Endothelial cell of umbilical vein (primary cell): ENCODE data around the gene TNNI3K. TPM values are rescaled to one million over a fixed set of nuclear protein-coding genes. Genes with fewer than 3 reads are reported as not detected.

Experiments
- BruUV-seq: library from RNA; stranded (reverse); fragments of 400-500 nt; replicated peaks from 2 replicates; lab custom pipeline; 2021; lab: Mats Ljungman, UMichigan
- CTCF ChIA-PET: fragments of 300-600, 350-600 bp; sonication (Branson Sonifier 250); formaldehyde crosslinking; loops from one replicate; lab custom pipeline; 2021; ENCODE audit warnings: antibody characterized with exemption, inconsistent platforms; lab: Charles Lee
- POLR2A ChIA-PET: fragments of 300-600, 350-600 bp; sonication (Branson Sonifier 250); formaldehyde crosslinking; loops from one replicate; lab custom pipeline; 2021; ENCODE audit warnings: antibody characterized with exemption, inconsistent platforms; lab: Charles Lee
- DNase-seq: peaks from one replicate; pipeline ENCODE4 v3.0.0-alpha.2; 2011; ENCODE audit warnings: low read depth, low spot score
- FAIRE-seq: peaks from 2 replicates; lab custom pipeline; 2011; peaks lifted over from hg19 to GRCh38; lab: Jason Lieb, UNC
- H2AFZ ChIP-seq: 2 replicates; pipeline ENCODE4 v1.6.0; 2012; ENCODE audit warnings: low read depth, low read length, control low read depth, inconsistent platforms
- H3K27ac ChIP-seq: 2 replicates; pipeline ENCODE4 v1.5.1; 2011; ENCODE audit warnings: low read depth, mild to moderate bottlenecking, control low read depth, low read length, moderate library complexity; ENCODE audit not compliant: insufficient read depth
- H3K27me3 ChIP-seq, 2 experiments: 2 replicates each; pipeline versions ENCODE4 v1.6.0 to v1.6.1; 2011; ENCODE audit warnings: low read length in 2 of 2, mixed read lengths in 1 of 2; ENCODE audit not compliant: control insufficient read depth in 2 of 2, insufficient read depth in 2 of 2
- H3K36me3 ChIP-seq, 2 experiments: 2 replicates in 1 of 2; 3 replicates in 1 of 2; pipeline ENCODE4 v1.5.1; 2011; ENCODE audit warnings: low read length in 2 of 2, mild to moderate bottlenecking in 1 of 2, moderate library complexity in 1 of 2; ENCODE audit not compliant: control insufficient read depth in 2 of 2, insufficient read depth in 2 of 2; ENCODE audit errors: extremely low read depth in 1 of 2
- H3K4me1 ChIP-seq: 3 replicates; pipeline ENCODE4 v1.5.1; 2011; ENCODE audit warnings: mild to moderate bottlenecking, low read length; ENCODE audit not compliant: control insufficient read depth, insufficient read depth; ENCODE audit errors: extremely low read depth
- H3K4me2 ChIP-seq: 2 replicates; pipeline ENCODE4 v1.6.1; 2011; ENCODE audit warnings: low read length, control low read depth, mixed read lengths; ENCODE audit not compliant: insufficient read depth
- H3K4me3 ChIP-seq, 3 experiments: fragments of 200-600 bp in 1 of 3; sonication (generic), shearing (Covaris generic) in 1 of 3; replicated peaks in 1 of 3; 2 replicates each; pipeline ENCODE4 v1.5.1; 2011 to 2016; ENCODE audit warnings: control low read depth in 3 of 3, low read length in 3 of 3, mild to moderate bottlenecking in 2 of 3, inconsistent platforms in 1 of 3, low read depth in 1 of 3, moderate library complexity in 1 of 3; ENCODE audit not compliant: insufficient read depth in 1 of 3
- H3K79me2 ChIP-seq: 2 replicates; pipeline ENCODE4 v1.6.0; 2012; ENCODE audit warnings: low read length, inconsistent platforms; ENCODE audit not compliant: control insufficient read depth, insufficient read depth
- H3K9ac ChIP-seq: replicated peaks from 2 replicates; pipeline ENCODE3; 2011; ENCODE audit warnings: low read length, control low read depth; ENCODE audit not compliant: insufficient read depth; ENCODE audit errors: extremely low read depth
- H3K9me1 ChIP-seq: replicated peaks from 3 replicates; pipeline ENCODE4 v1.6.0; 2011; ENCODE audit warnings: mild to moderate bottlenecking, low read length; ENCODE audit not compliant: control insufficient read depth, insufficient read depth; ENCODE audit errors: extremely low read depth
- H3K9me3 ChIP-seq: replicated peaks from 2 replicates; pipeline ENCODE4 v1.5.1; 2012; ENCODE audit warnings: low read length, inconsistent platforms; ENCODE audit not compliant: control insufficient read depth, insufficient read depth
- H4K20me1 ChIP-seq: replicated peaks from 2 replicates; pipeline ENCODE3; 2011; ENCODE audit warnings: mild to moderate bottlenecking, low read length; ENCODE audit not compliant: control insufficient read depth, insufficient read depth; ENCODE audit errors: extremely low read depth
- EZH2 ChIP-seq: IDR thresholded peaks from 2 replicates; pipeline ENCODE4 v1.6.1; 2012; ENCODE audit warnings: borderline replicate concordance, low read depth, mild to moderate bottlenecking, moderate library complexity, low read length, inconsistent platforms; ENCODE audit not compliant: severe bottlenecking
- FOS ChIP-seq: IDR thresholded peaks from 2 replicates; pipeline ENCODE4 v1.6.1; 2011; ENCODE audit warnings: mild to moderate bottlenecking, low read length, moderate library complexity, borderline replicate concordance; ENCODE audit not compliant: insufficient read depth
- GATA2 ChIP-seq: IDR thresholded peaks from 2 replicates; pipeline ENCODE4 v1.7.0; 2011; ENCODE audit warnings: low read depth, mild to moderate bottlenecking, moderate library complexity, mixed read lengths, low read length; ENCODE audit not compliant: insufficient read length, insufficient read depth
- JUN ChIP-seq: IDR thresholded peaks from 2 replicates; pipeline ENCODE4 v1.6.1; 2011; ENCODE audit warnings: borderline replicate concordance, low read depth; ENCODE audit not compliant: insufficient read length, insufficient read depth
- MYC ChIP-seq: IDR thresholded peaks from one replicate; pipeline ENCODE4 v1.6.1; 2011; ENCODE audit warnings: mild to moderate bottlenecking, low read depth, low read length
- POLR2A ChIP-seq: IDR thresholded peaks from 2 replicates; pipeline ENCODE4 v1.6.1; 2012; ENCODE audit warnings: low read depth, mild to moderate bottlenecking, control low read depth, low read length
- POLR2AphosphoS5 ChIP-seq: IDR thresholded peaks from 2 replicates; pipeline ENCODE4 v1.6.1; 2012; ENCODE audit warnings: low read depth, mild to moderate bottlenecking, control low read depth, low read length, moderate library complexity; ENCODE audit not compliant: insufficient read depth
- dilution Hi-C: fragments of 300-500 bp; cut with MboI; formaldehyde crosslinking; loops from one replicate; pipeline ENCODE4 v1.15.0; 2019; ENCODE audit warnings: low sequenced_read_pairs; ENCODE audit not compliant: extremely low pct_ligation_motif_present
- intact Hi-C: fragments of 100-400 bp; cut with micrococcal nuclease; formaldehyde crosslinking; loops from one replicate; pipeline ENCODE4 v1.10.0; 2022
- polyA plus RNA-seq, 4 experiments: library from polyadenylated mRNA; depleted of rRNA in 3 of 4; stranded (reverse) in 3 of 4; unstranded in 1 of 4; fragments of >200 nt; gene quantifications; 2 replicates each; pipeline versions ENCODE4 v1.2.1 to v1.2.3, GENCODE V29; 2011 to 2012; ENCODE audit warnings: missing spikeins in 1 of 4
- total RNA-seq: library from RNA; stranded (reverse); gene quantifications from 2 replicates; pipeline ENCODE4 v1.2.3, GENCODE V29; 2021
- TF ChIP-seq, protein P1 (sequence below), 2 donors: IDR thresholded peaks; 1 replicate in 1 of 2; 2 replicates in 1 of 2; pipeline ENCODE4 v1.5.1; 2011; ENCODE audit warnings: low read length in 2 of 2, mild to moderate bottlenecking in 2 of 2, moderate library complexity in 2 of 2, control low read depth in 1 of 2, inconsistent platforms in 1 of 2, low read depth in 1 of 2; ENCODE audit not compliant: insufficient read depth in 1 of 2; ENCODE audit errors: extremely low read depth in 1 of 2
- TF ChIP-seq, protein P2 (sequence below): IDR thresholded peaks from 2 replicates; pipeline ENCODE4 v1.6.1; 2011; ENCODE audit not compliant: insufficient read depth, insufficient read length

The TNNI3K gene
- total and polyA plus RNA-seq, 2 donors (not counting 3 experiments of a cell fraction or from before 2014, with no cell fraction given) = 0.69 TPM; not detected in 1

DNA sequence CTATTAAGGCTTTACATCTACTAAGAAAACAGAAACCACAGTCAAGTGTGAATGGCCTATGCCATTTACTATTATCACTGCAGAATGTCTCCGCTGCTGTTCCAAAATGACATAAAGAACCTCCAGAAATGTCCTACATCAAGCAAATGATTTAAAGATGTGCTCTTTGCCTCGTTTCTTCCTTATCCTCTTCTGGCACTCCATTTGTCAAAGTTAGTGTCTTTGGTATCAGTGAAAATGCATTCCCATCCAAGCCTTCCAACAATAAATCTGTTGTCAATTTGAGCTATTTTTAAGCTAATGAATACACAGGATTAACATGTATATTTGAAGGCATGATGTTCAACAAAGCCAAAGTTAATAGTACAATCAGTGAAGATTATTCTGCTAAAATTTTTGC, 171.6 kb downstream of the TNNI3K start:
- TF ChIP-seq, protein P1, sequence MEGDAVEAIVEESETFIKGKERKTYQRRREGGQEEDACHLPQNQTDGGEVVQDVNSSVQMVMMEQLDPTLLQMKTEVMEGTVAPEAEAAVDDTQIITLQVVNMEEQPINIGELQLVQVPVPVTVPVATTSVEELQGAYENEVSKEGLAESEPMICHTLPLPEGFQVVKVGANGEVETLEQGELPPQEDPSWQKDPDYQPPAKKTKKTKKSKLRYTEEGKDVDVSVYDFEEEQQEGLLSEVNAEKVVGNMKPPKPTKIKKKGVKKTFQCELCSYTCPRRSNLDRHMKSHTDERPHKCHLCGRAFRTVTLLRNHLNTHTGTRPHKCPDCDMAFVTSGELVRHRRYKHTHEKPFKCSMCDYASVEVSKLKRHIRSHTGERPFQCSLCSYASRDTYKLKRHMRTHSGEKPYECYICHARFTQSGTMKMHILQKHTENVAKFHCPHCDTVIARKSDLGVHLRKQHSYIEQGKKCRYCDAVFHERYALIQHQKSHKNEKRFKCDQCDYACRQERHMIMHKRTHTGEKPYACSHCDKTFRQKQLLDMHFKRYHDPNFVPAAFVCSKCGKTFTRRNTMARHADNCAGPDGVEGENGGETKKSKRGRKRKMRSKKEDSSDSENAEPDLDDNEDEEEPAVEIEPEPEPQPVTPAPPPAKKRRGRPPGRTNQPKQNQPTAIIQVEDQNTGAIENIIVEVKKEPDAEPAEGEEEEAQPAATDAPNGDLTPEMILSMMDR (IDR thresholded peaks at IDR 0.05; ENCODE audit: extremely low read depth in 1 of 2, insufficient read depth in 1 of 2, low read depth in 1 of 2, low read length in 2 of 2) = no peak
- TF ChIP-seq JUN (no peak), POLR2AphosphoS5 (no peak), FOS (no peak), MYC (no peak), EZH2 (no peak), GATA2 (no peak), POLR2A (no peak)
- TF ChIP-seq, protein P2, sequence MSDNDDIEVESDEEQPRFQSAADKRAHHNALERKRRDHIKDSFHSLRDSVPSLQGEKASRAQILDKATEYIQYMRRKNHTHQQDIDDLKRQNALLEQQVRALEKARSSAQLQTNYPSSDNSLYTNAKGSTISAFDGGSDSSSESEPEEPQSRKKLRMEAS = no peak
- intact Hi-C loops = no loop called here
- H3K9ac ChIP-seq = no peak overlapping the region
- no peaks in the 10 kb centered on the region for H3K9me3 ChIP-seq
- ChIA-PET CTCF (no interaction called here), POLR2A (no interaction called here)
- no peak overlapping the region for H3K4me2 ChIP-seq
- H3K27me3 ChIP-seq = no peaks in the 10 kb centered on the region
- no peak overlapping the region for H3K4me3 ChIP-seq
- no peaks in the 10 kb centered on the region for H4K20me1 ChIP-seq
- FAIRE-seq = no peak
- dilution Hi-C loops = no loop called here
- no peak overlapping the region for H2AFZ ChIP-seq
- no peak overlapping the region for H3K27ac ChIP-seq
- no TSS peak for BruUV-seq
- DNase-seq = no peak
- H3K9me1 ChIP-seq = no peaks in the 10 kb centered on the region
- no peaks in the 10 kb centered on the region for H3K4me1 ChIP-seq
- H3K36me3 ChIP-seq = no peaks in the 10 kb centered on the region
- H3K79me2 ChIP-seq = no peaks in the 10 kb centered on the region
